NCI-H1105 treated with DMSO at 0.1 percent for 48 hours (cell line): Measurements from ENCODE around the gene CLCN6.

Source experiments
- DNase-seq: peaks from one replicate; lab custom pipeline; 2025; lab: John Stamatoyannopoulos, UW

Gene CLCN6

DNA sequence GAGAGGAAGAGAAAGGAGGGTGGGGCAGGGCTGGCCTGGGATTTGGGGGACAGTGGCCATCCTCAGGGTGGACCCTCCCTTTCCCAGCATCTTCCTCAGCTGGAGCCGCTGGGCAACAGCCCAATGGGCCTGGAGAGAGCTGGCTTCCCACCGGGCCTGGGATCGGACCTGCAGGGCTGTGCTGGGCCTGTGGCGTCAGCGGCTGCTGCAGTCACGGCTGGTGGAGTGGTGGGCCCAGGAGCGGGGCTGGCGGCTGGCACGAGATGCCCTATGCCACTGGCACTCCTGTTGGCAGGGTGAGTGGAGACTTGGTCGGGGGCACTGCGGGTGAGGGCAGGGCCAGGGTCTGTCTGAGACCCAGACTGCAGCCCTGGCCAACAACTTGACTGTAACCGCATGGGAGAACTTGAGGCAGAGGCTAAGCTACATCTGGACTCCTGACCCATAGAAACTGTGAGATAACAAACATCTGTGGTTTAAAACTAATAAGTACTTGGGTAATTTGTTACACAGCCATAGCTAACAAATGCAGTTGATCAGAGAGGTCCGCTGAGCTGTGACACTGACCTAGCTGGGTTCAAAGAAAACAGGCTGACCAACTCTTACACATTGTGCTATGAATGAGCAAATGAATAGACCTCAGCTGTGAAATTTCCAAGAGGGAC lies 26.1 kb upstream of the CLCN6 start:
- DNase-seq: no peak

DNA sequence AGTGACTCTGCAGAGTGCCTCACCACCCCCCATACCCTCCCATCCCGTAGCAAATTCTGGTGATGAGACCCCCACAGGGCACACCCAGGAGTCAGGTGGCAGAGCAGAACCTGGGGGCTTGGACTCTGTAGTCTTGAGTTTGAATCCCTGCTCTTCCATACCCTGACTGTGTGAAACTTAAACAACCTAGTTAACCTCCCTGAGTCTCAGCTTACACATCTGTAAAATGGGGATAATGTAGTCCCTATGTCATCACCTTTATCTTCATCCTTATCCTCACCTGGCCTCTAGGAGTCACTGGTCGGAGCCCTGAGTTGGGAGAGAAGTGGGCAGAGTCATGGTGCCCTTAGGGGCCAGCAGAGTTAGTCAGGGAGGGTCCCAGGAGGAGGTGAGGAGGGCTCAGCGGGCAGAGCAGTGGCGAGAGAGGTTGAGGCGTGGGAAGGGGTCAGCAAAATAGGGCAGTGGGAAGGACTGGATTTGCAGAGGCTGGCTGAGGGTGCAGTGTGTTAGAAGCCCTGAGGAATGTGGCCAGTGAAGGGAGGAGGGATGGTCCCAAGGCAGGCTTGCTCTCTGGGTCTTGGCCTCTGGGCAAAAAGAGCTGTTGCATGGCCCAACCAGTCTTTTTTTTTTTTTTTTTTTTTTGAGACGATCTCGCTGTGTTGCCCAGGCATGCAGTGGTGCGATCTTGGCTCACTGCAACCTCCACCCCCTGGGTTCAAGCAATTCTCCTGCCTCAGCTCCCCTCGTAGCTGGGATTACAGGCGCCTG lies 25.4 kb upstream of the CLCN6 start:
- DNase-seq: no peak

DNA sequence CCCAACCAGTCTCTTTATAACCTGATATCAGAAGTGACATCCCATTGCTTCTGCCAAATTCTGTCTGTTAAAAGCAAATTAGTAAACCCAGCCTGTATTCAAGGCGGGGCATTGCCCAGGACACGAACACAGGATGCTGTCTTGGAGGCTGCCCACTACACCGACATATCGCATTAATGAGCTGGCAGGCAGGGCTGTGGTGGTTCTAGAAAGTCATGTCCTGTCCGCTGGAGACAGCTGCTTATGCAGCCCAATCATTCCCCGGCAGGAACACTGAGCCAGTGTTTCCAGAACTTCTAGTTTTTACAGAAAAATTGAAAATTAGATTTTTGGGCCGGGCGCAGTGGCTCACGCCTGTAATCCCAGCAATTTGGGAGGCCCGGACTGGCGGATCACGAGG lies 24.7 kb upstream of the CLCN6 start:
- DNase-seq: no peak

DNA sequence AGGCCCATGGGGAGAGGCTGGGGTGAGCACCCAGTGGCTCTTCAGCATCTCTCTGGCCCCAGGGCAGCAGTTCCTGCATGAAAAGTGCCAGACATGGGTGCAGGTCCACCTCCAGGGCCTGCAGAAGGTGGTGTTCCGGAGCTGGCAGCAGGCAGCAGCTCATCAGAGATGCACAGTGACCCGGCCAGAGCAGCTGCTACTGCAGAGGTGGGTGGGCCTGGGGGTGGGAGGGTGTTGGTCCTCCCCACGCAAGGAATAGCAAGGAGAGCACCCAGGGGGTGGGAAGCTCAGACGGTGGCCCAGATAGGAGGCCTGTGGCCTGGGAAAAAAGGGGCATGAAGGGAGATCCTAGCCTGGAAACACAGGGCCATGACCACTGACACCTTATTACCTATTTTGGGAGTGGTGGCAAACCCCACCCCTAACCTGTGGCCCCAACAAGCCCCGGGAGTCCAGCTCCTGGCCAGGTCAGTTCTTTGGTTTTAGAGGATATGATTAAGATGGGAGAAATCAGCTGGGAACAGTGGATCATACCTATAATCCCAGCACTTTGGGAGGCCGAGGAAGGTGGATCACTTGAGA lies 23.8 kb upstream of the CLCN6 start:
- DNase-seq: no peak

DNA sequence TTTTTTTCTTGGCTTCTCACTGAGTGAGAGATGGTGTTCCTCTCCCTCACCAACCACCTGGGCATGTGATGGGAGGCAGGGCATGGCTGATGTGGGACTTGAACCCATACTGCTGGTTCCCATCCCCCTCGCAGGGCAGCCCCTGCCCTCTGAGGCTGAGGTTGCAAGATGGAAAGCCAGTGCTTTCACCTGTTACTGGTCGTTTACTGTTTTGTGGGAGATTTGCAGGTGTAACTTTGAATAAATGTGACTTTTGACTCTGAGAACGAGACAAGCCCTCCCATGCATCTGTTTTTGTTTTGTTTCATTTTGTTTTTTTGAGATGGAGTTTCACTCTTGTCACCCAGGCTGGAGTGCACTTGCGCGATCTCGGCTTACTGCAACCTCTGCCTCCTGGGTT lies 22.4 kb upstream of the CLCN6 start:
- DNase-seq: no peak

DNA sequence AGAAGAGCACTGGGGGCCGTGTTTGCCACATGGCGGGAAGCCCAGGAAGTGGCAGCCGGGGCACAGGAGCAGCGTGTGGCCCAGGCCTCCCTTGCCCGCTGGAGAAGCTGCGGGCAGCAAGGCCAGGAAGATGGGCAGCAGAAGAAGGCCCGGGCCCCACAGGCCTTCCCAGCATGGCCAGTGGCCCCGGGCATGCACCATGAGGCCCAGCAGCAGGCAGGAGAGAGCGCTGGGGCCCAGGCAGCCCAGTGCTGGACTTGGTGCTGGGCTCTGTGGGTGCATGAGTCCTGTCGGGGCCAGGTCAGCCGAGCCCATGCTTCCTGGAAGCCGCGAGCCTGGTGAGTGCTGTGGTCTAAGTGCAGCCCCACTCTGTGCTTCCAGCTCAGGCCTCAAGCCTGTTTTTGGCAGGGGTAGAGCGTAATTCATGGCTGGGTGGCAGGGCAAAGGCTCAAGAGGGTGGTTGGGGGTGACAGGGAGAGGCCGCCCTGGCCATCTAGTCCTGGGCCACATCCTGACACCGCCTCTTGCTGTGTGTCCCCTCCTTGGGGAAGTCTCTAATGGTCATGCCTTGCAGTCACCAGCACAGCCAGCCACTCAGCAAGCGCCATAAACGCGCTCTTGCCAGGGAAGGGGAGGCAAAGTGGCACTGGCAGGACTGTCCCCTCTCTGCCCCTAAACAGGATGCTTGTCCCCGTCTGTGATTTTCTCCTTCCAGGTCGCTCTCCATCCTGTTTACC lies 21.6 kb upstream of the CLCN6 start:
- no peak for DNase-seq

DNA sequence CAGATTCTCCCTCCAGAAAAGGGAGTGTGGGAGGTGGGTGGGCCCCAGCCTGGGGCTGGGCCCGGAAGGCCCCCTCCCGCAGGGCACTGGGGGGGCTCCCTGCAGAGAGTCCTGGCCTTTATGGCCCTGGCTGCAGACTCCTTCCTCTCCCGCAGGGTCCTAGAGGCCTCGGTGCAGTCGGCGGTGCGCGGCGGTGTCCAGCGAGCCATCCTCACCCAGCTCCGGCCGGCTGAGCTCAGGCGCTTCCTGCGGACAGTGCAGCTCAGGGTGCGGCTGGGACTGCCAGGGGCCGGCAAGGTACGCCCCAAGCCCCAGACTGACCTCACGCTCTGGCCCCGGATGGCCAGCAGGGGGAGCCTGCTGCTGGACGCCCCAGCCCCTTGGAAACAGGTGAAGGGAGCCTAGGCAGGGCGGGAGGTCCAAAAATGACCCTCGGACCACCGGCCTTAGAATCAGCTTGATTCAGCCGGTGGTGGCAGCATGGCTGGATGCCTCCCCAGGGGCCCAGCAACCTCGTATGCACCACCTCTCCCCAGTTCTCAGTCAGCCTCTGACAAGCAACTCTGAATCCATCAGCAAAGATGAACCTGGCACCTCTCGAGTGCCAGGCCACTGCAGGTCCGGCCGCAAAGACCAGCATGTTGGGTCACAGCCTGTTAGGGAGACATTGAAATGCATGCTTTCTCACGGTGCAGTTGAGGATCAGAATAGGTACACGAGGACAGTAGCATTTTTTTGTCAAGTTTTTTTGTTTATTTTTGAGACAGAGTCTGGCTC lies 20.8 kb upstream of the CLCN6 start:
- no peak for DNase-seq

DNA sequence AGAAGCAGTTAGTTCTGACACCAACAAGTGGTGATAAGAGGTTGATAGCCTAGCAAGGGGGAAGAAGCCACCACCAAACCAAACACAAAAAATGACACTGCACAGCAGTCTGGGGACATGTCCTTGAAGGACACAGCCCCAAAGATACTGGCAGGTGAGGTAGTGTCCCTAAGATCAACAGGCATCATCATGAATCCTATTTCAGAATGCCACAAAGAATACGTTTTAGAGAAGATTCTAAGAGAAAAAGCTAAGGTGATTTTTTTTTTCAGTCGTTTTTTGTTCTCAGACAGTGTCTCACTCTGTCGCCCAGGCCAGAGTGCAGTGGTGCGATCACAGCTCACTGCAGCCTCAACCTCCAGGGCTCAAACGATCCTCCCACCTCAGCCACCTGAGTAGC lies 19.8 kb upstream of the CLCN6 start:
- DNase-seq: no peak

DNA sequence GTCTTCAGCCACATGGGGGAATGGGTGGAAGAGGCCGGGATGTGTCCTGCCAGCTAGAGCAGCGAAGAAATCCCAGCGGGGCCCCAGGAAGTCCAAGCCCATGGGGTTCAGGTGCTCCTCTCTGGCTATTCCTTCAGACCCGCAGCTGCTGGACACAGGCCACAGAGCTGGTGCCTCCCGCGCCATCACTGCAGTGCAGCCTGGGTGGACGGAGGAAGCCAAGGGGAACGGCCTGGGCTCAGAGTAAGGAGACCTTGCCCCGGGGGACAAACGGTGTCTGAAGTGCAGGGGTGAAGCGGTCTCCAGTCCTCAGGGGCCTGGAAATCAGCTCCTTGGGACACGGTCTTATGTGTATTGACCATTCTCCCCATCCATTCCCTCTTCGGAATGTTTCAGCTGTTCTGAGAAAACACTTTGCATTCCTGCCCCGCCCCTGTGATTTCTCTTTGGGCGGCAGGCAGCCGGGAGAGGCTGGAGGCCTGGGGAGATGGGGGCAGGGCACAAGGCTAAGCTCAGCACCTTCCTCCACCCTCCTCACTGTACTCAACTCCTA lies 18.7 kb upstream of the CLCN6 start:
- no peak for DNase-seq

DNA sequence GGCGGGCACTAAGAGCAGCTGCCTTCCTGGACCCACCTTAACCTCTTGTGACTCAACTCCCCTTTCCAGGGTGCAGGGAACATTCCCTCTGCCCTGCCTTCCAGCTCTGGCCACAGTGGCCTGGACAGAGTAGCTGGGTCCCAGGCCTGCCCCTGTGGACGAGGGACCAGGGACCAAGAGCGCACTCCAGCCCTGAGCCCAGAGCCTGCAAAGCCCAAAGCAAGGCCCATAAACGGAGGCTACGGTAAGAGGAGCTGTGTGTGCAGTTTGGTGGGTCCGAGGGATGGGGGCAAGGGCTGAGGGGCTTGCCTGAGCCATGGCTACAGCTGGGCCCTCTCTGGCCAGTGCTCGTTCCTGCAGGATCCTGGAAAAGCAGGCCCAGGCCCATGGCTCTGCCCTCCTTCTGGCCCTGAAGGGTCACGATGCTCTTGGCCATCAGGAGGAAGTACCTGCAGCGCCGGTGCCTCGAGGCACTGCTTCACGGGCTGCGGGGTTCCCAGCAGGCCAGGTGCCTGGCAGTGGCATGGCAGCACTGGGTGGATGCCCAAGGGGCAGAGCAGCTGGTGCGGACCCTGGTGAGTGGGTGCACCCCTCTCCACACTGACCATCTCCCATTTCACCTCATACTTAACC lies 18.1 kb upstream of the CLCN6 start:
- no peak for DNase-seq

DNA sequence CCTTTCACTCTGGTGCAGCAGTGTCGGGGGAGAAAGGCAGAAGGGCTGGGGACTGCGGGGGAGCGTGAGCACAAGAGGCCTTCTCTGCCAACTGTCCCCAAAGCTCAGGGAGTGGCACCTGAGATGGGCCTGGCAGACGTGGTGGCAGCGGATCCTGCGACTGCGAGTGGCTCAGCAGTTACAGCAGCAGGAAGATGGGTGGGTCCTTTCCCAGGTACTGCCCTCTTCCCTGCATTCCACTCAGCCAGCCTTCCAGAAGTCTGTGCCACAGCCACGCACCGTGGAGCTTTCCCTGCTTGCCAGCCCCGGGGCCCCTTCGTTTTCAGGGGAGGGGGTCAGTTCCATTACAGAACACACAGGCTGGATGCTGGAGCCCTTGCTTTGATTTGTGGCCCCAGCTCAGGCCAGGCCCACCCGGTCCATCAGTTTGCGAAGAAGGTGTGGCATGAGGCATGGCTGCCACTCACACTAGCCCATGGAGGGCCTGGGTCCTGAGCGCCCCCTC lies 17.4 kb upstream of the CLCN6 start:
- no peak for DNase-seq

DNA sequence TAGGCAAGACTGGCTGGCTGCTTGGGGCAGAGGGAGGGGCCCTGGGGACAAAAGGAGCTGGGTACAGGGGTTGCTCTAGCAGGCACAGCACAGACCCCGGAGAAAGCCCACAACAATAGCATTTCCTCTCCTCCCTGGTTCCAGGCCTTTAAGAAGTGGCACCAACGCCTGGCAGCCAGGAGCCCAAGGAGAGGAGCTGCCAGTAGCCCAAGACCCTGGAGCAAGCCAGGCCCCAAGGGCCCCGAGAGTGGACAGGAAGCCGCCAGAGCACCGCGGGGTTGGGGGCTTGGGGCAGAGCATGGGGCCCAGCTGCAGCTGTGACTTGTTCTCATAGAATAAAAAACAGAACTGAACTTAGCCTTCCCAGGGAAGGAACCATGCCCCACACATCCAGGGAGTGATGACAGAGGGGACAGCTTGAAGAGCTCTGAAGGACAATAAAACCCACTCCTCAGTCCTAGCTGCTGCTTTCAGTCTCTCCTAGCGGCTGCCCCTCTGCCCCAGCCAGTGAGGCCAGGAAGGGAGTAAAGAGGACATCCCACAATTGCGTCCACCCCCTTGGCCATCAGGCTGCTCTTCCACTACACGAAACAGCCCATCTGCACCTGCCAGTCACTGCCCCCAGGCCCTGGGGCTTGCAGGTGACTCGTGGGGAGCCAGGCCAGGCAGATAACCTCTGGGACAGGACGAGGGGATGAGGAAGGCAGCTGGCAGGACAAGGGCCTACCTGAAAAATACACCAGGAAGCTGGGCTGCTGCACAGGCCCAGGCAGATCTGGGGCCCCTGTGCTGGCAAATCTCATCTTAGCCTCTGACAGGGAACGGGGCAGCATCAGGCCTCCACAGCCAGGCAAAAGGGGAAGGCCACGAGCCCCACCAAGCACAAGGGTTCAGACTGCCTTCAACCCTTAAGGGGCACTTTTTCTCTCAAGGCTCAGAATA lies 16.6 kb upstream of the CLCN6 start:
- no peak for DNase-seq

DNA sequence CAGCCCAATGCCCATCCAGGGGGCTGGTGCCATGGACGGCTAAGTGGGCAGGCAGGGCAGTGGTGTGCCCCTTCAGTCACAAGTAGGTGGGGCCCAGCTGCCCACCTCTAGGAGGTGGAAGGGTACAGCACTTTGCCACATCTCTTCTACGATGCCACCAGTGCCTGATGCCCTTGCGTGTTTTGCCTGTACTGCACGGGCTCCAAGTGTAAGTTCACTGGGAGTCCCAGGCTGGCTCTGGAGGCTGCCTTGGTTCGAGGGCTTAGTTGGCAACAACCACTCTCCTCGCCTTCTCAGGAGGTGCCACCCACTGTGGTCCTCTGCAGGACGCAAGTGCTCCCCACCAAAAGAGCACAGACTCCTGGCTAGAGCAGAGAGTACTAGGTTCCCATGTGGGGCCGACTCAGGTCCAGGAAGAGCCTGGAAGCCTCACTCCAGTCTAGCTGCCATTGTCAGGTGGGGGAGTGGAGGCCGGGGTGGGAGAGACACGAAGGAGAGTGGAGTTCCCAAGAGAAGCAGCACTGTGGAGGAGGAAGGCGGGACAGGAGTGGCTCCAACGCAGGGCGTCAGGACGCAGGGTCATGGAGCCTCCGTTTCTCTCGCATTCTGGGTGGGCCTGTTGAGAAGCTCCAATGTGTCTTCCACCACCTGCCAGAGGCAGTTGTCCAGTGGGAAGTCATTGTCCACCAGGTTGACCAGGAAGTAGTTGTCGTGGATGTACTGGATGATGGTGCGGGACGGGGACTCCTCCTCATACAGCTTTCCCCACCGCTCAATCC lies 15.7 kb upstream of the CLCN6 start:
- DNase-seq: no peak

DNA sequence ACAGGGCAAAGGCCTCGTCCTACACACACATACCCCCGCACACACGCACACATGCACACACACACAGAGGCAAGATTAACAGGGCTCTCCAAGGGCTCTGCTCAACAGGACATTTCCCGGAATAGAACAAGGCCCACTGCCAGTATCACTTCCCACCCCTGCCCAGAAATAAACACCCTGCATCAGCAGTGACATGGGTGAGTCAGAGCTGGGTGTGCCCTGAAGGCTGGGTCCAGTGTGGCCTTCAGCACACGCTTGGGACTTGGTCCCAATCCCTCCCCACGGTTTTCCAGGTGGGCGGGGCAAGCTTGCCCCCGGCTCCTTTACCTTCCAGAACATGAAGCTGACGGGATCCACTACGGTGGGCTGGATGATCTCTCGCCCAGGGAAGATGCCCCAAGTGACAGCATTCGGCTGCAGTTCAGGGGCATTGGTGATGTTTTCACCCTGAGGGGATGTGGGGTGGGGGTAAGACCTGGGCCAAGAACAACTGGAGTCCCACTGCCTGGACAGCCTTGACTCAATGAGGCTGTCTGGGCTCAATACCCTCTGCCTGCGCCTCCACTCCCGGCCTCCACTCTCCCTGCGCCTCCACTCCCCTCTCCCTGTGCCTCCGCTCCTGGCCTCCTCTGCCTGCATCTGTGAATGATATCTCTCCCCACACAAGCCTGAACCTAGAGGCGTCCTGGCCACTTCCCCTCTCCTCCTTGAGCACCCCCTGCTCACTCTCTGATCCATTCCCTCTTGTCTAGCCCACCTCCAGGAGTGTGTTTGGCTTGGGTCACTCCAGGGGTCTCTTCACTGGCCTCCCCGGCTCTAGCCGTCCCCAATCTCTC lies 14.9 kb upstream of the CLCN6 start:
- no peak for DNase-seq

DNA sequence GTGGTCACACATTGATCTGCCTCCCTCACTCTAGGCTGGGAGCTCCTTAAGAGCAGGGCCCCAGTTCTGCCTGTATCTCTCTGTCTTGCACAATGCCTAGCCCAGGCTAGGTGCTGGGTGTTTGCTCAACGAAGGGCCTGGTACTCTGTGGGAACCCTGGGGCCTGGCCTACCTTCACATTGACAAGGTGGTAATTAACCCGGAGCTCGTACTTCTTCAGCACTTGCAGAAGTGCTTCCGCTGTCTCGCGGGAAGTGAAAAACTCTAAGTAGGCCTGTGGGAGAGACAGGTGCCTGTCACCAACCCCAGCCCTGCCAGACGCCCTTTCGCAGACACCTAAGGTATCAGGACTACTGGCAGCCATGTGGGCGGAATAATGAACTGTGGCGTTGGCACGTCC lies 13.9 kb upstream of the CLCN6 start:
- DNase-seq: no peak

DNA sequence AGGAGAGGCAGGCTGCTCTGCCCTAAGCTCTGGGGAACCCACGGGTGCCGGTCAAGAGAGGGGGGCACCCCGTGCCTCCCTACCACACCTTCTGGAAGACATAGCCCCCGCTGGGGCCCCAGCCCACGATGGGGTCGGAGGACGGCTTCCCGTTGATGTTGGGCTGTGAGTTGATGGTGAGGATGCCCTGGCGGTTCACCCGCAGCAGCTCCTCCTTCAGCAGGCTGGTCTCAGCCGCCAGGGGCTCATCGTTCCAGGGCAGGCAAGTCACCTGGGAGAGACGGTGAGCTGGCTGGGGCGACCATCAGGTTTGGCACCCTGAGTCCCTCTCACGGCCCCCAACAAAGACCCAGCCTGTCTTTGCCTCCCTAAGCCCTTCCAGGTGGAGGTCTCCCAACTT lies 12.2 kb upstream of the CLCN6 start:
- DNase-seq: no peak

DNA sequence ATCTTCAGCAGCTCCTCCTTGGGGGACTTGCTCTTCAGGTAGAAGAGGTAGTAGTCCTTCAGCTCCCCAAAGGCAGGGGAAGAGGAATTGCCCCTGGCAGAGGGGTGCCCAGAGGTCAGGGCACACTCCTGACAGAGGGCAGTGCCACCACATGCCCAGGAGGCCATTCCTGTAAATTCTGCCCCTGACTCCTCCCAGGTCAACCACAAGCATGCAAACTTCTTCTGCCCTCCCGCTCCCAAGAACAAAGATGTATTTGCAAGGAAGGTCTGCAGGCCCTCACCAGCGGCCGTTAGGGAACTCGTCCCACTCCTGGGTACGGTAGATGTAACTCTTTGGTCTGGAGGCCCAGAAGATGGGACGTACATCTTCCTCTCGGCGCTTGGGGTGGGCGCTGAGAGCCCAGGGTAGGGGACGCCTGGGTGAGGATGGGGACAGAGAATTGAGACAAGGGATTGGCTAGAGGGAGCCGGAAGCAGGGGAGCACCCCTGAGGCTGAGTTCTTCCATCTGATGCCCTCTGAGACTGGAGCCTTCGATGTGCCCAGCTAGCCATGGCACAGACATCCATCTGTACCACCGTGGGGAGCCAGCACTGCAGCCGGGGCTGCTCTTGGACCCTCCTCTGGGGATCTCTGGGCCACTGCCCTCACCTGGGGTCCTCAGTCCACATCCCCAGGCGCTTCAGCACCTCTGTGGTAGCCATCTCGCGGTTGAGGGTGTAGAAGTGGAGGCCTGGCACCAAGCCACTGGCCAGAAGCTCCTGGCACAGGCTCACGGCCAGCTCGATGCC lies 11.3 kb upstream of the CLCN6 start:
- no peak for DNase-seq
